ENCODE measurements around the gene DCT.
"Not testable (repeated sequence)": the region's sequence is repeated elsewhere in the genome, so short reads cannot be mapped to it uniquely, and the experiment has no call there.

DCT gene

GRCh38 chr13:94479616-94480015, at the start of gene DCT:
DCT (minus strand) TSS chr13:94479682; CDS start chr13:94479255, 427 bp downstream.
- H3K4me3 ChIP-seq (ENCODE audit: low read length, poor library complexity, severe bottlenecking) = no peak within 1 kb of the TSS
- no peak within 1 kb of the TSS for H3K4me2 ChIP-seq (ENCODE audit: low read depth, low read length, poor library complexity, severe bottlenecking)
- no peaks in the 10 kb centered on the region for H3F3A ChIP-seq (ENCODE audit: low read depth)
- H3K27me3 ChIP-seq (ENCODE audit: insufficient read depth, low read length, poor library complexity, severe bottlenecking) = no peaks in the 10 kb centered on the region
- no peaks in the 10 kb centered on the region for H3K9me3 ChIP-seq (ENCODE audit: insufficient read depth, low read depth, low read length)
- H2AFZ ChIP-seq (ENCODE audit: low read length) = no peak within 1 kb of the TSS
- no peaks in the 10 kb centered on the region for H3K36me3 ChIP-seq (ENCODE audit: insufficient read depth, low read length)
- H4K20me1 ChIP-seq (ENCODE audit: insufficient read depth, low read length, poor library complexity, severe bottlenecking) = no peaks in the 10 kb centered on the region
- no peak within 1 kb of the TSS for H3K9ac ChIP-seq (ENCODE audit: low read depth, low read length, poor library complexity, severe bottlenecking)
- H3K79me2 ChIP-seq (ENCODE audit: insufficient read depth, low read length) = no peaks in the 10 kb centered on the region
- no peaks in the 10 kb centered on the region for H3K4me1 ChIP-seq (ENCODE audit: insufficient read depth, low read length, poor library complexity, severe bottlenecking)
- no peak for TF ChIP-seq EZH2phosphoT487 (IDR thresholded peaks at IDR 0.05; ENCODE audit: borderline replicate concordance)
- TF ChIP-seq CTCF (conservative IDR thresholded peaks at IDR 0.05; ENCODE audit: low read length) = no peak
- H3K9me2 ChIP-seq (replicated peaks; ENCODE audit: low read depth, low read length) = no peaks in the 10 kb centered on the region

GRCh38 chr13:94526956-94527355, 47.5 kb upstream of the DCT start:
- H3K79me2 ChIP-seq (ENCODE audit: insufficient read depth, low read length); H3K4me1 ChIP-seq (ENCODE audit: insufficient read depth, low read length, poor library complexity, severe bottlenecking); H3K36me3 ChIP-seq (ENCODE audit: insufficient read depth, low read length); H3F3A ChIP-seq (ENCODE audit: low read depth); H3K9me3 ChIP-seq (ENCODE audit: insufficient read depth, low read depth, low read length); H4K20me1 ChIP-seq (ENCODE audit: insufficient read depth, low read length, poor library complexity, severe bottlenecking); H2AFZ ChIP-seq (ENCODE audit: low read length); H3K4me3 ChIP-seq (ENCODE audit: low read length, poor library complexity, severe bottlenecking); H3K9ac ChIP-seq (ENCODE audit: low read depth, low read length, poor library complexity, severe bottlenecking); H3K9me2 ChIP-seq (replicated peaks; ENCODE audit: low read depth, low read length); H3K4me2 ChIP-seq (ENCODE audit: low read depth, low read length, poor library complexity, severe bottlenecking); H3K27me3 ChIP-seq (ENCODE audit: insufficient read depth, low read length, poor library complexity, severe bottlenecking): not testable (repeated sequence)

GRCh38 chr13:94525781-94526180, 46.3 kb upstream of the DCT start:
- H3K4me2 ChIP-seq (ENCODE audit: low read depth, low read length, poor library complexity, severe bottlenecking) = no peak overlapping the region

More at GRCh38 chr13:94525781-94526180, 46.3 kb upstream of the DCT start:
- no peak overlapping the region for H3K9ac ChIP-seq (ENCODE audit: low read depth, low read length, poor library complexity, severe bottlenecking)
- no peak overlapping the region for H3K4me3 ChIP-seq (ENCODE audit: low read length, poor library complexity, severe bottlenecking)
- H3K27me3 ChIP-seq (ENCODE audit: insufficient read depth, low read length, poor library complexity, severe bottlenecking) = no peaks in the 10 kb centered on the region
- no peak overlapping the region for H2AFZ ChIP-seq (ENCODE audit: low read length)
- no peaks in the 10 kb centered on the region for H3K36me3 ChIP-seq (ENCODE audit: insufficient read depth, low read length)
- H3K9me3 ChIP-seq (ENCODE audit: insufficient read depth, low read depth, low read length) = no peaks in the 10 kb centered on the region
- no peaks in the 10 kb centered on the region for H3F3A ChIP-seq (ENCODE audit: low read depth)
- no peaks in the 10 kb centered on the region for H3K4me1 ChIP-seq (ENCODE audit: insufficient read depth, low read length, poor library complexity, severe bottlenecking)
- H4K20me1 ChIP-seq (ENCODE audit: insufficient read depth, low read length, poor library complexity, severe bottlenecking) = no peaks in the 10 kb centered on the region
- TF ChIP-seq CTCF (conservative IDR thresholded peaks at IDR 0.05; ENCODE audit: low read length) (no peak), EZH2phosphoT487 (IDR thresholded peaks at IDR 0.05; ENCODE audit: borderline replicate concordance) (no peak)
- no peaks in the 10 kb centered on the region for H3K9me2 ChIP-seq (replicated peaks; ENCODE audit: low read depth, low read length)
- no peaks in the 10 kb centered on the region for H3K79me2 ChIP-seq (ENCODE audit: insufficient read depth, low read length)

All from Loucy (cell line).